ENCODE results near the gene PNPLA7. TPM values are rescaled to one million over a fixed set of nuclear protein-coding genes. Genes with fewer than 3 reads are reported as not detected.
"Not testable (repeated sequence)": the region's sequence is repeated elsewhere in the genome, so short reads cannot be mapped to it uniquely, and the experiment has no call there.

Gene PNPLA7
- total and polyA plus RNA-seq, 2 donors (not counting 1 experiment from before 2014, with no cell fraction given) = 18.7 to 29.9 TPM

GRCh38 chr9:137467161-137467581 is 83.0 kb downstream of the PNPLA7 start:
- H3K4me3 ChIP-seq (ENCODE audit: control extremely low read depth in 1 of 5, extremely low read depth in 1 of 5, insufficient read depth in 1 of 5, low read depth in 2 of 5, low read length in 4 of 5) = no peak overlapping the region
- Mint-ChIP-seq H3K27ac (no peak overlapping the region), H3K27me3 (no peaks in the 10 kb centered on the region), H3K9me3 (ENCODE audit: insufficient read depth) (no peaks in the 10 kb centered on the region), H3K4me3 (no peak overlapping the region), H3K4me1 (peaks cover 7% of the 10 kb centered on the region)
- CTCF ChIA-PET = no interaction called here
- POLR2A ChIA-PET = no interaction called here
- intact Hi-C loops (cut with micrococcal nuclease) = no loop called here
- H3K4me1 ChIP-seq (ENCODE audit: control insufficient read depth in 2 of 2, insufficient read depth in 2 of 2, low read length in 2 of 2) = peaks cover 5 to 9% of the 10 kb centered on the region in 2 donors
- no peaks in the 10 kb centered on the region for H3K36me3 ChIP-seq (replicated peaks in 1 of 2; ENCODE audit: control extremely low read depth in 1 of 2, control insufficient read depth in 1 of 2, extremely low read depth in 1 of 2, insufficient read depth in 2 of 2, low read length in 1 of 2)
- ATAC-seq (ENCODE audit: low read depth) (no peak), DNase-seq (no peak)
- H3K27me3 ChIP-seq (replicated peaks in 1 of 4; ENCODE audit: control extremely low read depth in 1 of 4, control insufficient read depth in 3 of 4, insufficient read depth in 4 of 4, low read length in 3 of 4) = no peaks in the 10 kb centered on the region
- no peak overlapping the region for H3K9ac ChIP-seq (ENCODE audit: low read length)
- H3K79me2 ChIP-seq (ENCODE audit: control insufficient read depth, insufficient read depth, low read length) = no peaks in the 10 kb centered on the region
- H4K20me1 ChIP-seq (ENCODE audit: control insufficient read depth, insufficient read depth, low read length, poor library complexity, severe bottlenecking) = no peaks in the 10 kb centered on the region
- no peak for TF ChIP-seq EZH2 (IDR thresholded peaks at IDR 0.05; ENCODE audit: borderline replicate concordance, insufficient read depth, low read depth, low read length, poor library complexity, severe bottlenecking)
- no peak for TF ChIP-seq CTCF (IDR thresholded peaks at IDR 0.05)
- no peak overlapping the region for H2AFZ ChIP-seq (ENCODE audit: insufficient read depth, low read depth, low read length, poor library complexity, severe bottlenecking)
- WGBS (ENCODE audit: insufficient coverage) = 93% methylated on average over 14 of the region's 16 CpGs
- H3K9me3 ChIP-seq (ENCODE audit: control extremely low read depth in 1 of 3, control insufficient read depth in 2 of 3, insufficient read depth in 1 of 3, low read length in 2 of 3) = no peaks in the 10 kb centered on the region
- H3K27ac ChIP-seq (ENCODE audit: low read length in 2 of 2) = no peak overlapping the region
- H3K4me2 ChIP-seq (replicated peaks; ENCODE audit: low read depth, low read length, poor library complexity, severe bottlenecking) = no peak overlapping the region

GRCh38 chr9:137466389-137467085 is 83.7 kb downstream of the PNPLA7 start:
- H3K36me3 ChIP-seq (replicated peaks in 1 of 2; ENCODE audit: control extremely low read depth in 1 of 2, control insufficient read depth in 1 of 2, extremely low read depth in 1 of 2, insufficient read depth in 2 of 2, low read length in 1 of 2); H3K27ac ChIP-seq (ENCODE audit: low read length in 2 of 2); H3K27me3 ChIP-seq (replicated peaks in 1 of 4; ENCODE audit: control extremely low read depth in 1 of 4, control insufficient read depth in 3 of 4, insufficient read depth in 4 of 4, low read length in 3 of 4); DNase-seq; H3K9me3 Mint-ChIP-seq (ENCODE audit: insufficient read depth); H2AFZ ChIP-seq (ENCODE audit: insufficient read depth, low read depth, low read length, poor library complexity, severe bottlenecking); H3K9ac ChIP-seq (ENCODE audit: low read length); POLR2A ChIA-PET; H3K27ac Mint-ChIP-seq; H3K79me2 ChIP-seq (ENCODE audit: control insufficient read depth, insufficient read depth, low read length); ATAC-seq (ENCODE audit: low read depth); H4K20me1 ChIP-seq (ENCODE audit: control insufficient read depth, insufficient read depth, low read length, poor library complexity, severe bottlenecking); CTCF ChIA-PET; H3K4me3 Mint-ChIP-seq; H3K27me3 Mint-ChIP-seq; H3K4me2 ChIP-seq (replicated peaks; ENCODE audit: low read depth, low read length, poor library complexity, severe bottlenecking); intact Hi-C loops (cut with micrococcal nuclease); H3K4me3 ChIP-seq (ENCODE audit: control extremely low read depth in 1 of 5, extremely low read depth in 1 of 5, insufficient read depth in 1 of 5, low read depth in 2 of 5, low read length in 4 of 5); H3K9me3 ChIP-seq (ENCODE audit: control extremely low read depth in 1 of 3, control insufficient read depth in 2 of 3, insufficient read depth in 1 of 3, low read length in 2 of 3): not testable (repeated sequence)
- WGBS (ENCODE audit: insufficient coverage) = 93% methylated on average over 35 of the region's 35 CpGs
- peaks cover 13% of the 10 kb centered on the region for H3K4me1 Mint-ChIP-seq
- H3K4me1 ChIP-seq (ENCODE audit: control insufficient read depth in 2 of 2, insufficient read depth in 2 of 2, low read length in 2 of 2) = peaks cover 12 to 13% of the 10 kb centered on the region in 2 donors

Measured in B cell (primary cell).